GM23248 (cell line): ENCODE data around the gene SNF8.

Source experiments
- EZH2 ChIP-seq: fragments of 200-600 bp; sonication (generic); IDR thresholded peaks from 2 replicates; pipeline ENCODE4 v1.6.1; 2018; ENCODE audit warnings: antibody characterized with exemption, mild to moderate bottlenecking; ENCODE audit not compliant: insufficient read depth, poor library complexity, severe bottlenecking
- EZH2phosphoT487 ChIP-seq: fragments of 200-600 bp; sonication (generic); IDR thresholded peaks from 2 replicates; pipeline ENCODE4 v1.6.1; 2018; ENCODE audit warnings: antibody characterized with exemption, moderate library complexity, mild to moderate bottlenecking, low read depth; ENCODE audit not compliant: insufficient read depth

DNA sequence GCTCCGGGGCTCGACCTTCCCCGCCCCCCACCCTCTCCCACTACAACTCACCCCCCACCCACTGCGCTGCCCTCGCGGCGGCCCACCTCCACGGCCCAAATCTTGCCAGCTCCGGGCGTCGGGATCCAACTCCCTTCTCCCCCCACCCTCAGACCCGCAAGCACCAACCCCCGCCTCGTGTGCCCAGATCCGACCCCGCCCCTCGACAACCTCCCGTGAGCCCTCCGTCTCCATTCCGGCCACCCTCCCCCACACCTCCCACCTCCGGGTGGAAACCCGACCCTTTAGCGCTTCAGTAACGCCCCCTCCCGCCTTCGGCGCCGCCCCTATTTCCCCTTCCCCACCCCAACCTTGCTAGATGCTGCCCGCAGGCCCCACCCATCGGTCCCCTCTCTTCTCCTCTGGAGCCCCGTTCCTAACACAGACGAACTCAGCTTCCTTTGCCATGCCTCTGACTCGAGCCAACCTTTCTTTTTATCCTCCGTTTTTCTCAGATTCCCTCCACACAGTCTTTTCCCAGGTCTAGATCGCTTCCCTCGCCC, 35.7 kb downstream of the SNF8 start:
- TF ChIP-seq EZH2 (no peak), EZH2phosphoT487 (no peak)
